Chondrocyte (in vitro differentiated cells): ENCODE measurements around the gene ADRA1B. TPM values are rescaled to one million over a fixed set of nuclear protein-coding genes. Genes with fewer than 3 reads are reported as not detected.
A peak's percentile ranks its signal among the peaks of the same experiment; 100 is the strongest.

ENCODE experiments used
- DNase-seq: peaks from one replicate; pipeline ENCODE4 v3.0.0; 2021; ENCODE audit warnings: mixed read lengths, low spot score
- H3K27ac Mint-ChIP-seq: one replicate; pipeline ENCODE4 v1.8.0; 2021; ENCODE audit warnings: mild to moderate bottlenecking, moderate library complexity, mixed read lengths; ENCODE audit not compliant: unreplicated experiment
- H3K27me3 Mint-ChIP-seq: 2 replicates; pipeline ENCODE4 v1.8.0; 2021; ENCODE audit warnings: low read depth, mixed read lengths
- H3K36me3 Mint-ChIP-seq: 2 replicates; pipeline ENCODE4 v1.8.0; 2021; ENCODE audit warnings: low read depth, mixed read lengths
- H3K4me1 Mint-ChIP-seq: 2 replicates; pipeline ENCODE4 v1.8.0; 2021; ENCODE audit warnings: low read depth, mild to moderate bottlenecking, mixed read lengths
- H3K4me3 Mint-ChIP-seq: one replicate; pipeline ENCODE4 v1.8.0; 2021; ENCODE audit warnings: mild to moderate bottlenecking, moderate library complexity, mixed read lengths; ENCODE audit not compliant: unreplicated experiment
- H3K9me3 Mint-ChIP-seq: 2 replicates; pipeline ENCODE4 v1.8.0; 2021; ENCODE audit warnings: low read depth, mixed read lengths
- CTCF ChIP-seq: fragments of 200-600 bp; sonication (generic); IDR thresholded peaks from 2 replicates; pipeline ENCODE4 v1.5.0; 2021; ENCODE audit warnings: antibody characterized with exemption, mild to moderate bottlenecking, moderate library complexity
- total RNA-seq: library from RNA; stranded (reverse); gene quantifications from 3 replicates; pipeline ENCODE4 v1.2.1, GENCODE V29; 2021

Gene ADRA1B
- total RNA-seq, 1 donor from 2014 or later = 0.72 TPM

GRCh38 chr5:159969966-159970365 is 53.7 kb downstream of the ADRA1B start:
- peaks cover 13% of the 10 kb centered on the region for H3K27me3 Mint-ChIP-seq
- H3K4me1 Mint-ChIP-seq = peaks cover 22% of the 10 kb centered on the region
- no peaks in the 10 kb centered on the region for H3K9me3 Mint-ChIP-seq
- no peak overlapping the region for H3K4me3 Mint-ChIP-seq
- H3K36me3 Mint-ChIP-seq = no peaks in the 10 kb centered on the region
- no peak overlapping the region for H3K27ac Mint-ChIP-seq
- no peak for TF ChIP-seq CTCF
- DNase-seq = no peak

- Mint-ChIP-seq H3K4me1 (peaks cover 29% of the 10 kb centered on the region), H3K27ac (no peak overlapping the region), H3K4me3 (peak overlapping the region; percentile 26), H3K9me3 (no peaks in the 10 kb centered on the region), H3K27me3 (peaks cover 13% of the 10 kb centered on the region), H3K36me3 (no peaks in the 10 kb centered on the region)
- no peak for TF ChIP-seq CTCF
- DNase-seq = no peak
Observed at GRCh38 chr5:159971038-159971437, 54.8 kb downstream of the ADRA1B start.

GRCh38 chr5:159971514-159971913 is 55.2 kb downstream of the ADRA1B start:
- Mint-ChIP-seq H3K27me3 (peaks cover 13% of the 10 kb centered on the region), H3K9me3 (no peaks in the 10 kb centered on the region), H3K36me3 (no peaks in the 10 kb centered on the region), H3K4me3 (peak overlapping the region; percentile 26), H3K4me1 (peaks cover 29% of the 10 kb centered on the region), H3K27ac (no peak overlapping the region)
- no peak for DNase-seq
- no peak for TF ChIP-seq CTCF

GRCh38 chr5:159971931-159972461 is 55.7 kb downstream of the ADRA1B start:
- Mint-ChIP-seq H3K36me3 (no peaks in the 10 kb centered on the region), H3K27ac (no peak overlapping the region), H3K4me3 (no peak overlapping the region), H3K9me3 (no peaks in the 10 kb centered on the region), H3K27me3 (peaks cover 13% of the 10 kb centered on the region), H3K4me1 (peaks cover 28% of the 10 kb centered on the region)
- no peak for TF ChIP-seq CTCF
- no peak for DNase-seq

GRCh38 chr5:159972538-159973362 is 56.5 kb downstream of the ADRA1B start:
- peak; percentile 54 for DNase-seq
- peak overlapping the region; percentile 69 for H3K4me3 Mint-ChIP-seq
- H3K27me3 Mint-ChIP-seq = peaks cover 13% of the 10 kb centered on the region
- peaks cover 29% of the 10 kb centered on the region for H3K4me1 Mint-ChIP-seq
- TF ChIP-seq CTCF = no peak
- H3K9me3 Mint-ChIP-seq = no peaks in the 10 kb centered on the region
- H3K27ac Mint-ChIP-seq = no peak overlapping the region
- no peaks in the 10 kb centered on the region for H3K36me3 Mint-ChIP-seq
